HG03439 (cell line): Measurements from ENCODE around the gene ARHGAP26.
"Not testable (repeated sequence)": the region's sequence is repeated elsewhere in the genome, so short reads cannot be mapped to it uniquely, and the experiment has no call there.

Source experiments
- ATAC-seq: cut with Tn5 transposase; IDR thresholded peaks from one replicate; pipeline ENCODE4 v1.9.1; 2021; ENCODE audit warnings: mild to moderate bottlenecking, moderate library complexity; ENCODE audit not compliant: unreplicated experiment

ARHGAP26 gene

GRCh38 chr5:142978252-142978651 is 208.1 kb downstream of the ARHGAP26 start:
- no peak for ATAC-seq

GRCh38 chr5:142978726-142979125 is 208.5 kb downstream of the ARHGAP26 start:
- no peak for ATAC-seq

GRCh38 chr5:142979636-142980035 is 209.5 kb downstream of the ARHGAP26 start:
- no peak for ATAC-seq

GRCh38 chr5:142981475-142981874 is 211.3 kb downstream of the ARHGAP26 start:
- ATAC-seq = no peak

GRCh38 chr5:142981886-142982820 is 212.0 kb downstream of the ARHGAP26 start:
- no peak for ATAC-seq

- ATAC-seq = no peak
Observed at GRCh38 chr5:142982821-142983200, 212.6 kb downstream of the ARHGAP26 start.

GRCh38 chr5:142984011-142984410 is 213.8 kb downstream of the ARHGAP26 start:
- no peak for ATAC-seq

- no peak for ATAC-seq
Observed at GRCh38 chr5:142984525-142984924, 214.3 kb downstream of the ARHGAP26 start.

- not testable (repeated sequence) for ATAC-seq
Observed at GRCh38 chr5:142989270-142989669, 219.1 kb downstream of the ARHGAP26 start.

- ATAC-seq = not testable (repeated sequence)
Observed at GRCh38 chr5:142990073-142990472, 219.9 kb downstream of the ARHGAP26 start.

- no peak for ATAC-seq
Observed at GRCh38 chr5:142994218-142994617, 224.0 kb downstream of the ARHGAP26 start.

- not testable (repeated sequence) for ATAC-seq
Observed at GRCh38 chr5:142995621-142996020, 225.4 kb downstream of the ARHGAP26 start.

- ATAC-seq = no peak
Observed at GRCh38 chr5:142997591-142997990, 227.4 kb downstream of the ARHGAP26 start.

GRCh38 chr5:142998316-142999020 is 228.3 kb downstream of the ARHGAP26 start:
- no peak for ATAC-seq

- not testable (repeated sequence) for ATAC-seq
Observed at GRCh38 chr5:143000551-143000950, 230.4 kb downstream of the ARHGAP26 start.

- ATAC-seq = no peak
Observed at GRCh38 chr5:143001764-143002351, 231.7 kb downstream of the ARHGAP26 start.

- ATAC-seq = peak; percentile 56
Observed at GRCh38 chr5:143002459-143003327, 232.5 kb downstream of the ARHGAP26 start.

- no peak for ATAC-seq
Observed at GRCh38 chr5:143003328-143003636, 233.1 kb downstream of the ARHGAP26 start.

- no peak for ATAC-seq
Observed at GRCh38 chr5:143004361-143005145, 234.4 kb downstream of the ARHGAP26 start.

GRCh38 chr5:143006501-143006900 is 236.3 kb downstream of the ARHGAP26 start:
- no peak for ATAC-seq
